Measurements from ENCODE around the gene LDB2.

- TF ChIP-seq, protein P1, sequence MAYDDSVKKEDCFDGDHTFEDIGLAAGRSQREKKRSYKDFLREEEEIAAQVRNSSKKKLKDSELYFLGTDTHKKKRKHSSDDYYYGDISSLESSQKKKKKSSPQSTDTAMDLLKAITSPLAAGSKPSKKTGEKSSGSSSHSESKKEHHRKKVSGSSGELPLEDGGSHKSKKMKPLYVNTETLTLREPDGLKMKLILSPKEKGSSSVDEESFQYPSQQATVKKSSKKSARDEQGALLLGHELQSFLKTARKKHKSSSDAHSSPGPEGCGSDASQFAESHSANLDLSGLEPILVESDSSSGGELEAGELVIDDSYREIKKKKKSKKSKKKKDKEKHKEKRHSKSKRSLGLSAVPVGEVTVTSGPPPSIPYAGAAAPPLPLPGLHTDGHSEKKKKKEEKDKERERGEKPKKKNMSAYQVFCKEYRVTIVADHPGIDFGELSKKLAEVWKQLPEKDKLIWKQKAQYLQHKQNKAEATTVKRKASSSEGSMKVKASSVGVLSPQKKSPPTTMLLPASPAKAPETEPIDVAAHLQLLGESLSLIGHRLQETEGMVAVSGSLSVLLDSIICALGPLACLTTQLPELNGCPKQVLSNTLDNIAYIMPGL (CRISPR knock-in tag; IDR thresholded peaks at IDR 0.05; ENCODE audit: borderline replicate concordance): no peak
- TF ChIP-seq CTCF (IDR thresholded peaks at IDR 0.05): no peak
Observed at GRCh38 chr4:16714191-16714590, 184.3 kb downstream of the LDB2 start.

Measured in A549 (cell line).